NOMO-1 treated with DMSO at 0.1 percent for 48 hours (cell line): ENCODE data around the gene EPHA1.
"Not testable (repeated sequence)": the region's sequence is repeated elsewhere in the genome, so short reads cannot be mapped to it uniquely, and the experiment has no call there.

Experiments
- DNase-seq: peaks from one replicate; lab custom pipeline; 2025; ENCODE audit not compliant: unreplicated experiment; lab: John Stamatoyannopoulos, UW

EPHA1 gene

DNA sequence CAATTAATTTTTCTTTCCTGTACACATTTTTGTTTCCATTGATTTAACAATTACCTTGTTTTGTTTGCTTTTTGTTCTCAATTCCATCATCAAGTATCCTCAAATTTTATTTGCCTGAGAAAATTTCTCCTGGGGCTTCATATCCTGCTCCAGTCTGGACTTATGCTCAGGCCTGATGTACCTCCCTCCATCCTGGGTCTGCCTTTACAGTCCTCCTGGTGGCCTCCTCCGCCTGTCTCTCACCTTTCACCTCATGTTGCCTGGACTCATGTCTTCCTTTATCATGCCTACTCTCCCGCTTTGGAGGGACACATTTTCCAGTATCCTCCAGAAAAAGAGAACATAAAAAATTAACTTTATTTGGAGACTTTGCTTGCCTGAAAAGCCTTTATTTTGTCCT lies 22.5 kb upstream of the EPHA1 start:
- DNase-seq = no peak

DNA sequence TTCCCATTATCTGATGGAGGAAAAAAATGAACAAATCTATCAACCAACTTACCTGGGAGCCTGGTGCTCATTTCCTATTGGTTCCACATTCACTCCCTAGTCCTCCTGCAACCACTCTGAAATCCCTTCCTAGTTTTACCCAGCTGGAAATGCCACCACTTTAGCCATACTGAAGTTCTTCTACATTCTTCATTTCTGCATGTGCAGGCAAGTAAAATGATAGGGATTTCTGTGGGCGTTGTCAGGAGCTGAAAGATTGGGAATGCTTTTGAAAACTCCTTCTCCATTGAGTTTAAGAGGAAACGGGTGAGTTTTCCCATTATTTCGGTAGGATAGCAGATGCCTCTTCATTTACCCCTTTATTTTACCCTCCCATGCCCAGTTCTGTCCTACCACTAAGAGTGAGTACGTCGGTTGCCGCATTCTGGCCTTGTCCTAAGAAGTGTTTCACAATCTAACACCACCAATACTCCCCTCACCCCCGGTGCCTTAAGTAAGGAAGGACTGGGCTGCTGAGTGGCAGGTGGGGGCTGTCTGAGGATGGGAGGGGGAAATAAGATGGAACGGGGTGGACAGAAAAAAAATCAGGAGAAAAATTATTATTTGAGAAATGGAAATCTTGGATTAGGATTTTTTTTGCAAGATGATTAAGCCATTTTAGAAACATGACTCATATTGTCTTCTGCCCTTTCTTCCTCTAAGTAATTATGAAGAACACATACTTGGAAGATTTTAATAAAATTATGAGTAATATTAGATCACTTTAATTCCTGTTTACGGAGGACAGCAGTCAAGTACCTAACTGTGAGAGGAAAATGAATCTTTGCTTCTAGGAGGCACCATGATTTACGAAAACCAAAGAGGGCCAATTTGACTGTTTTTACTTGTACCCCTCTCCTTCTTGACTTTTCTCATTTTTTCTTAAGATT lies 21.4 kb upstream of the EPHA1 start:
- DNase-seq = peak; percentile 25

DNA sequence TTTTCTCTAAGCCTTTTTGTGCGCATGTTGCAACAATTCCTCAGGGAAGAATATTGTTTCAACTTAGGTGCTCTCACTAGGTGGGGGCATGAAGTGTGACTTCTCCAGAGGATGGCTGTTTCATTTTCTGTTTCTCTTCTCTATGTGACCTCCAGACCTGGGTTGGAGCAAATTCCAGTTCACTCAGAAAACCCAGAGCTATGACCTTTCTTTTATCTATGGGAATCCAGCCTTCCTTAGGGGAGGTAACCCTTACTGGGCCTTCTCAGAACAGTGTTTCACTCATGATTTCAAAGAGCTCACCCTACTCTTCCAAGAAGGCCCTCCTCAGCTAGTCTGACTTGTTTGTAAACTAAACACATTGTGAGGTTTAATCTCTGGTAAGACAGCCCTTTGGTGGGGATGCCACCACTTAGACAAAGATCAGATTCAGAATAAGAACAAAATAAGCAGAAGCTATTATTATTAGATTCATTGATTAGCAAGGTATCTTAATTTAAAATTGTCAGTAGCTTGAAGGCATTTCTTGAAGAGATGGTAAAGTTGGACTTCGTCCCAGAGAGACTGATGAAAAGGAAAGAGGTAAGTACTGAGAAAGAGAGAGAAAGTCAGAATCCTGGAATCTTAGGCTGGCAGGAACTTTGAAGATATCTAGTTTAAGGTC lies 18.0 kb upstream of the EPHA1 start:
- no peak for DNase-seq

DNA sequence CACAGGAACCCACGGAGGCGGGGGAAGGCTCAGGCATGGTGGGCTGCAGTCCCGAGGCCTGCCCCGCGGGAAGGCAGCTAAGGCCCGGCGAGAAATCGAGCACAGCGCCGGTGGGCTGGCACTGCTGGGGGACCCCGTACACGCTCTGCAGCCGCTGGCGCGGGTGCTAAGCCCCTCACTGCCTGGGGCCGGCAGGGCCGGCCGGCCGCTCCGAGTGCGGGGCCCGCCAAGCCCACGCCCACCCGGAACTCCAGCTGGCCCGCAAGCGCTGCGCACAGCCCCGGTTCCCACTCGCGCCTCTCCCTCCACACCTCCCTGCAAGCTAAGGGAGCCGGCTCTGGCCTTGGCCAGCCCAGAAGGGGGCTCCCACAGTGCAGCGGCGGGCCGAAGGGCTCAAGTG lies 15.8 kb upstream of the EPHA1 start:
- not testable (repeated sequence) for DNase-seq

DNA sequence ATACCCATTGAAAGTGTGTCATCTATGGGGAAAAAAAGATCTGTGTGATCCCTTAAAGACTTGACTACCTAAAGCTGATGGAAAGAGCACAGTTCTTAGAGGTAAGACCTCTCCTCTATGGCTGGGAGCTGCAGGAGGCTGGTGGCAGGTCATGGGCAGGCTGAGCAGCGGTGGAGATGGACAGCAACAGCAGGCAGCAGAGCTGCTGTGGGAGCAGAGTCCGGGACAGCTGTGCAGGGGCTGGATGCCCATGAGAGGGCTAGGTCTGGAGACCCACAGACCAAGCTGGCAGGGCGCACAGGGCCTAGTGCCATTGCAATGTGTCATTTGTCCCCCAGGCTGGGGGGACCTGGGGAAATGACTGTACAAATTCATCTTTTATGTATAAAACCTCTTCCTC lies 13.4 kb upstream of the EPHA1 start:
- DNase-seq = no peak

DNA sequence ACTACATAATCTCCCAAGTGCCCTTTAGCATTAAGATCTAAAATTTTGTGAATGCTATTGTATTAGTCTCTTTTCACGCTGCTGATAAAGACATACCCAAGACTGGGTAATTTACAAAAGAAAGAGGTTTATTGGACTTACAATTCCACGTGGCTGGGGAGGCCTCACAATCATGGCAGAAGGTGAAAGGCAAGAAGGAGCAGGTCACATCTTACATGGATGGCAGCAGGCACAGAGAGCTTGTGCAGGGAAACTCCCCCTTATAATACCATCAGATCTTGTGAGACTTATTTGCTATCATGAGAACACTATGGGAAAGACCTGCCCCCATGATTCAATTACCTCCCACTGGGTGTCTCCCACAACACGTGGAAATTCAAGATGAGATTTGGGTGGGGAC lies 12.0 kb upstream of the EPHA1 start:
- not testable (repeated sequence) for DNase-seq

DNA sequence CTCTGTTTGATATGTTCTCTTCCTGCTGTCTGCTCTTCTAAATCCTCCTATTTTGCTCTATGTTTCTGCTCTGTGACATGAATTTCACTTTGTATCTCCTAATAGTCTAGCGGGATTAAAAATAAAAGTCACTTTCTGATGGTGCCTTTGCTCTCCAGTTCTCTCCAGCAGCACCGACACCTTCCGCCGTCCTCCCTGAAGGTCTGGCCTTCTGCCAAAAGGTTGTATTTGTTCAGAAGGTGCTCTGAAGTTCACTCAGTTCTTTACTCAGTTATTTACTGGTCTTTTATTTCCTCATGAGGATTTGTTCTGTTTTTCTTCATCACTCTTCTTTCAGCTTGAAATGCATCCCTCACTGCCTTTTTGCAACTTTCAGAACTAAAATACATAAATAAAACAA lies 11.2 kb upstream of the EPHA1 start:
- no peak for DNase-seq

DNA sequence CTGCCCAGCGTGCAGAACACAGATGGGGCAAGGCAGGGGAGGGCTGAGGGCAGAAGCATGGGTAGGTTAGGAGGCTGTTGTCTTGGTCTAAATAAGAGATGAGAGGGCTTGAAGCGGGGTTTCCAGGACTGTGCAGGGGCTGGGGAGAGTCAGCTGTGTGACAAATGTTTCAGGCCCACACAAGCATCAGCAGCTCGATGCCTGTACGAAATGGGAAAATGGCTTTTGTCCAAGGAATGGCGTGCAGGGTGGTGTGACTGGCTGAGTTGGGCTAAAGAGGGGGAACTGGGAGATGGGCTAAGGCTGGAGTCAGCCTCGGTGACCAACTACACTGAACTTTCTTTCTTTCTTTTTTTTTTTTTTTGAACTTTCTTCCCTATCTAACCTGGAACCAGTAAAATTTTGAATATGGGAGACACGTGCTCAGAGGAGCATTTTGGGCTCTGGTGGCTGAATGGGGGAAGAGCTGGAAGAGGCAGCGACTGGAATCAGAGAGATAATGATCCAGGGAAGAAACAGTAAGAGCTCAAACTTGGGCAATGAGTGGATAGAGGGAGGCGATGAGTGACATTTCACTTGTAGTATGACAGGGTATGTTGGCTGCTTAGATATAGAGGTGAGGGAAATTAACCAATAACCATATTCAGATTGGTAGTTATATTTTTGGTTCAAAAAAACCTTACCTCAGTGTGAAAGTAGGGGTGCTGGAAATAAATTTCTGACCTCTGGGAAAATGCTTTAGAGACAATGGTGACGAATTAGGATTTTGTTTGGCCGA lies 10.2 kb upstream of the EPHA1 start:
- DNase-seq = no peak

DNA sequence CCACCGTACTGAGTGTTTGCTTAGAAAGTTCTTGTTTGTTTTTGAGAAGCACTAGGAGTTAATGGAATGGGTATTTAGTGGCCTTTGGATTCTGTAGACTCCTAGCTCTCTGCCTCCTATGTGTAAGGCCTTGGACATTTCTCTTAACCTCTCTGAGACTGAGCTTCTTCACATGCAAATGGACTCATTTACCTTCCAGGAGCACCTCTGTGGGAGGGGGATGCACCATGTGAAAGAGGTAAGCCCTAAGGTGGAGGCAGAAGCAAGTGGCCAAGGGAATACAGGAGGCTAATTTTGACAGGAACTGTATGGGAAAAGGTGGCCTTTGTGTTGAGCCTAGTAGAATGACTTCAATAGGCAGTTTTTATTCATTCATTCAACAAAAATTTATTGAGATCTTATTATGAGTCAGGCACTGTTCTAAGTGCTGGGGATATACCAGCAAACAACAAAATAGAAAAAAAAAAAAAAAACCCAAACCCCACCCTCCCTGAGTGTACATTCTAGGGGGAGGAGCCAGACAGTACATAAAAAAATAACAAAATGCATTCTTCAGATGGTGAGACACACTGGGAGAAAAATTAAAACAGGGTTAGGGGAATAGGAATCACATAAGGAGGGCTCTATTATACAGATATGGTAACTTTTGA lies 9.2 kb upstream of the EPHA1 start:
- DNase-seq = no peak

DNA sequence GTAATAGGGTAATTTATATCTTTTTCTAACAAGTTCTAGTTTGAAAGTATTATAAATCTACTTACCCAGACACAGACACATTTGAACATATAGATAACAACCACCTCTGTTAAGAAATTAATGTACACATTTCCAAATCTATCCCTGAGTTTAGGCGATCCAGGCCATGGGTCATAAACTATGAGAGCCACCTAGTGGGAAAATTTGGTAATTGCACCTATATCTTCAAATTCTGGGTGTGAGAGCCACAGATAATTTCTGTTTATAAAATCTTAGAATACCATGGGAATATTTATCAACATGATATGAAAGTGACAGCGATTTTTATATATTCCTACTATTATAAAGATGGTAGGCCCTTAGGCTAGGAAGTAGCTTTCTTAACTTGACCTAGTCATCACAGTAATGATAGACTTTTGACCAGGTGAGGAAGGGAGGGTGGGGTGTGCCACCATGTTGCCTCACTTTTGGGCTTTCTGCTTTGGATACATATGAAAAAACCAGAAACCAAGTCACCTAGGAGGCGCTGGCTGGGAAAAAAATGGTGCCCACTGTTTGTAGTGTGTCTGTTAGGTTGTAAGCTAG lies 8.0 kb upstream of the EPHA1 start:
- peak; percentile 9 for DNase-seq

DNA sequence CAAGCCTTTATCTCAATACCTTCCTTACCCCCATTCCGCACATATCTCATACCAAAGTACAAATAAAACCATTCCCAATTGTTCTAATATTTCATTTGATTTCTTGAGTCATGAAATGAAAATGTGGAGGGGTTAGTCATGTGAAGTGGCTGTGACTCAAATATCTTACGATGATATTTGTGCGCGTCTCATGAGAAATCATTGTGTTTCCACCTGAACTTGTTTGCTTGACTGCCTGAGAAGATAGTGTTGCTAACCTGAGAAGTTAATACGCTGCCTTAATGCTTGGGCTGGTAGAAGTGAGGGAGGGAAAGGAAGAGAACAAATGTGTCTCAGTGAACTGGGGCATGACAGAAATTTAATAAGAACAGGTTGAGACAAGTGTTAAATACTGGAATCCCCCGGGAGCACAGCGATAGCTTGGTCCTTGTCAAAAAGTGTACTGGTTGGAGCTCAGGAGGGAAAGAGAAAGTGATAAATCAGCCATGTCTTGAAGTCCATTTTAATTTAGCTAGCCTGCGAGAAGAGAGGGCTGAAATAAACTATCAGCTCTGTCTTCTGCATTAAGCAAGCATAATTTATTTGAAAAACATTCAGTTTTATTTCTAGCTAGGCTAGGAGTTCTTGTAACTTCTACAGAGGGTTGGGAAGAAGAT lies 7.2 kb upstream of the EPHA1 start:
- no peak for DNase-seq

DNA sequence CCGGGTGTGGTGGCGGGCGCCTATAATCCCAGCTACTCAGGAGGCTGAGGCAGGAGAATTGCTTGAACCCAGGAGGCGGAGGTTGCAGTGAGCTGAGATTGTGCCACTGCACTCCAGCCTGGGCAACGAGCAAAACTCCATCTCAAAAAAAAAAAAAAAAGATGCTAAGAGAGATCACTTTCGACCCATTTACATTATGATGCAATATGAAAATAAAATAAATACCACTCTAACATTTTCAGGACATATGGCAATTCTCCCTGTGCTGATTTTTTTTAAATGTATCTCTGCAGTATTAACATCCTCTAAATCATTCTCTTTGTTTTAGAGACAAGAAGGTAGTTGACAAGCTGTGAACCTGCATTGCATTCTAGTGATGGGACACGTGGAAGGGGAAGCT lies 6.6 kb upstream of the EPHA1 start:
- DNase-seq = not testable (repeated sequence)

DNA sequence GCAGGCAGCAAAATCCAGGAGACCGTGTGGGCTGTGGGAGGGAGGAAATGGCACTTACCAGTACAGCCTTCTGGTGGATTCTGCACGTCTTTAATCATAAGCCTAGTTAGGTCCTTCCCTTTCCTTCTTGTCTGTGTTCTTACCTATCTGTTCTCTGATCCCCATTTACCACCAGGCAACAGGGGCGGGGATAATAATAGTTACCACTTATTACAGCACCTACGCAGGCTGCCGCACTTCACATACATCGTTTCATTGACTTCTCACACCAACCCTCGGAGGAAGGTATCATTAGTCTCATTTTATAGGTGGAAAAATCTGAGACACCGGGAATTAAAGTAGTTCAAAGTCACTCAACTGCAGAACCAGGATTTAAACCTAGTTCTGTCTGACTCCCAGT lies 4.5 kb upstream of the EPHA1 start:
- DNase-seq = no peak

DNA sequence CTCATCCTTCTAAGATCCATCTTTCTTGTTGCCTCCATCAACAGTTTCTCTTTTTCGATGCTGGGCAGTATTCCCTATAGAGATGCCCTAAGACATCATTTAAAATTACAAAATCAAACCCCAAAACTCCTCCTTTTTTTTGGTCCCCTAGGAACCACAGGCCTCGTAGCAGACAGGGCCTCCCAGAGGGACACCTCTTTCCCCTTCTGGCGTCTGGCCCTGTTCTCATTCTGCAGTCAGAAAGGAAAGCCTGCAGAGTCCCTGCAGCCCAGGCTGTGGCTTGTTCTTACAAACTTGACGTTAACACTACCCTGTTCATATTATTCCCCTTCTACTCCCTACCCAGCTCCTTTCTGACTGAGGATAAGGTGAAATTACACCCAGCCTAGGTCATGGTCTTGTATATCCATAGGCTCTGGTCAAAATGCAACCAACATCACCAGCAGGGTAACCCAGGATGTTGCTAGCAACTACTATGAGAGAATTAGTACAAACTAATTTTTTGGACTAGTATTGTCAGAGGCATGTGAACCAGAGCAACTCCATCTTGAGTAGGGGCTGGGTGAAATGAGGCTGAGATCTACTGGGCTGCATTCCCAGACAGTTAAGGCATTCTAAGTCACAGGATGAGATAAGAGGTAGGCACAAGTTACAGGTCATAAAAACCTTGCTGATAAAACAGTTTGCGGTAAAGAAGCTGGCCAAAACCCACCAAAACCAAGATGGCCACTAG lies 3.5 kb upstream of the EPHA1 start:
- DNase-seq = no peak

DNA sequence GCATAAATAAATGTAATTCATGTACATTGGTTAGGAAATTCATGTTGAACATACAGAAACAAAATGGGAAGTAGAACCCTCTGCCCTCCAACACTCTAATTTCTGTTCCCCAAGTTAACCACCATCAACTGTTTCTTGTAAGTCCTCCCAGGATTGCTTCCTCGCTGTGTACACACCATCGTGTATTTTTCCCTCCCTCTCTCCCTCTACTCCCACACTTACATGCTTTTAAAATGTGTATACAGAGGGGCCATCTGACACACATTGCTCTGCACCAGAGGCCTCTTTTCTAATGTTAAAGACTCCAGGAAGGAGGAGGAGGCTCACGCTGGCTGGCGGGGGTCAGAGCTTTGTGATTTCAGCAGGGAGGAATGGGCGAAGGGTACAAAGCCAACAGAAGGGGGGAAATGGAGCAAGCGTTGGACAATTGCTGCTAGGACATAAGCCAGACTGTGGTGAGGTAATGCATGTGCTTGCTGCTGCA lies 1.9 kb upstream of the EPHA1 start:
- DNase-seq = peak; percentile 84

DNA sequence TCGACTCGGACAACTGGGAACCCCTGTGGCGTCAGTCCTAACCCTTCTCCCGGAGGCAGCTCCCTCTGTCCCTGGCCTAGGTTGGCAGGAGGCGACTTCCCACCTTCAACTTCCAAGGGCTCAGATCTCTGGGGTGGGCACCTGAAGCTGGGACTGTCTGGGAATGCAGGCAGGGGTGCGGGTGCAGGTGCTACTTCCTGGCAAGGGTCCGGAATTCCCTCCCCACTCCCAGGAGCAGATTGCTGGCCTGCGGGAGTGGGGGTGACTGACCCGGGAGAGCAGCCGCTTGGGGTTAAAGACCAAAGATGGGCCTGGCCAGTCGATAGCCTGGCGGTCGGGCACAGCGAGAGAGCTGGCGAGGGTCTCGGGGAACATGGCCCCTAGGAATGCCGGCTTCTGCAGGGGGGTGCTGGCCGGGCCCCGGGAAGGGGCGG lies 387 bp downstream of the EPHA1 start:
- no peak for DNase-seq

DNA sequence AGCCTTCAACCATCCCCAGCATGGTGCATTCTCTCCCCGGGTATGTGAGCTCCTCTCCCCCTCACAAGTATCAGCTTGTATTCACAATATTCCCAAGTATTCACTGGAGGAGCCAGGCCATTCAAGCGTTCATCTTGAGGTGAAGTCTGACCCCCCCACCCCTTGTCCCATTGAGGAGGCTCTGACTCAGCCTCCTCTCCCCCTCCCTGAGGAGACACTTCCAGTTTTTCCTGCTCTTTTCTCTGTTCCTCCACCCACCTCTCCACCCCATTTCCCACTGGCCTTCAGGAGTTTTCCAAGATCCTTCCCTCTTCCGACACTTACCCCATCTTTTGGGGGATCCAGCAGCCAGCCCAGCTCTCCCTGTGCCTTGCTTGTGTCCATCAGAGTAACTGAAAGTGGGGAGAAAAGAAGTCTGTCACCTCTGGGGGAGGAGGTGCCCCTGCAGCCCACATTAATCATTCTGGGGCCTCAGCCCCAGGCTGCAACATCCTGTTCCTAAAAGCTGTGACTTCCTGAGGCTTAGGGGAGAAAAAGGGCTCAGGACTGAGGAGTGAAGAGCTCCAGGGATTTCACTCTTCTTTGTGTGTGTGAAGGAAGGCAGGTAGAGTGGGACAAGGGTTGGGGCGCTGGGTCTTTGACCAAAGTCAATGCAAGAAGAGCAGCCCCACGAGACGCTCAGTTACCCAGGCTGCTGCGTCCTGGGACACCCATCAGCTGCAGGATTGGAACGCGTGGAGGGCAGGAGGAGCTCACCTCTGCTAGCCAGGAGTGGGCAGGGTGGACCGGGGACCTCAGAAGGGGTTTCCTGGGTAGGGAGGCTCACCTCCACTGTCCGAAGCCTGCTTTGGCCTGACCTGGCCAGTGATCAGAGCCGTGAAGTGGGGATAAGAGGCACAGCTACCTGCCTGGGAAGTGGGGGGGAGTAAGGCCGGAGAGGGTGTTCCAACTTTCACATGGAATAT lies 1.1 kb downstream of the EPHA1 start:
- DNase-seq = no peak

DNA sequence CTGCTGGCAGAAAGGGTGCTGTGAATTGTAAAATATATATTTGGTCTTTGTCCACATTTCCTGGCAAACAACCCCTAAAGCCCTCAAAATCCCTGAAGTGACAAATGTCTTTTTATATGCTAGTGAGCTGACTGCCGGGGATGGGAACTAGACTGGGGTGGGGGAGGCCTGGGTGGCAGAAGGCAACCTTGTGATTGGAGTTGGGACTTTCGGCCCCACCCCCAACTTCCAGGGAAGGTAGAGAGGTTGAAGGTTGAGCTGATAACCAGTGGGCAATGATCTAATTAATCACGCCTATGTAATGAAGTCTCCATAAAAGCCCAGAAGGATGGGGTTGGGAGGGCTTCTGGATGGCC lies 2.7 kb downstream of the EPHA1 start:
- DNase-seq = no peak
